ENCODE data around the gene PTPRB.

The PTPRB gene

DNA sequence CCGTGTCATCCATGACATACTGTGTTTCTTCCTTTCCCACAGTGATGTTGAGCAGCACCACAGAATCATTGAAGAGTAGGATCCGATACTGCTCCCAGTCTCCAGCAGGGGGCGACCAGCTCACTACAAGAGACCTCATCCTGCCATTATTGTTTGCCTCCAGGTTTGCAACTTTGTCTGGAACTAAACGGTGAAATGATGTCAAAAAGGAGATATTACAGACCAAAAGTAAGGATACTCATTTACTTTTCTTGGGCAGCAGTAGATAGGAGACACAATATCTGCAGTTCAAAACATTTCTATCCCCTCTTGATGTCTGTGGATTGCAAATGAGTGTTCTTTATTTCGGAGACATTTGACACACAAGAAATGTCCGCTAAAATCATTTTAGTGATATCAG is 47.2 kb downstream of the PTPRB start:
- Histone ChIP-seq H3K36me3 (ENCODE audit: insufficient read depth, low read length) (no peaks in the 10 kb centered on the region), H3K27me3 (ENCODE audit: control insufficient read depth, insufficient read depth, low read length) (no peaks in the 10 kb centered on the region), H3K9ac (ENCODE audit: low read depth, low read length) (no peak overlapping the region), H3K4me1 (ENCODE audit: control insufficient read depth, insufficient read depth, low read length) (no peaks in the 10 kb centered on the region), H3K9me3 (replicated peaks; ENCODE audit: low read length) (no peaks in the 10 kb centered on the region), H3K4me3 (ENCODE audit: low read length) (no peak overlapping the region), H3K4me2 (ENCODE audit: low read length) (no peak overlapping the region)

DNA sequence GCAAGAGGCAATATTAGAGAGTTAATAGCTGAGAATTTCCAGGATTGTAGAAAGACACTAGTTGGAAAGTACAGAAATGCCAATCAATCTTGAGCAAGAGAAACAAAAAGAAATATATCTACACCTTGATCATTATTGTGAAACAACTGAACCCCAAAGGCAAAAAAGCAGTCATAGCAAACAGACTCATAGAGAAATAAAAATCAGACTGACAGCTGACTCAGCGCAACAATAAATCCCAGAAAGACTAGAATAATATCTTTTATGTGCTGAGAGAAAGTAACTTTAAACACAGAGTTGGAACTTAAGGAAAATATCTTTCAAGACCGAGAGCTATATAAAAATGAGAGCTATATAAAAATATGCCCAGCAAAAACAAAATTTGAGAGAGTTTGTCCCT is 52.9 kb downstream of the PTPRB start:
- no peaks in the 10 kb centered on the region for H3K36me3 ChIP-seq (ENCODE audit: insufficient read depth, low read length)
- H3K4me2 ChIP-seq (ENCODE audit: low read length), result no peak overlapping the region
- H3K4me3 ChIP-seq (ENCODE audit: low read length), result no peak overlapping the region
- H3K9ac ChIP-seq (ENCODE audit: low read depth, low read length), result no peak overlapping the region
- no peaks in the 10 kb centered on the region for H3K9me3 ChIP-seq (replicated peaks; ENCODE audit: low read length)
- no peaks in the 10 kb centered on the region for H3K4me1 ChIP-seq (ENCODE audit: control insufficient read depth, insufficient read depth, low read length)
- H3K27me3 ChIP-seq (ENCODE audit: control insufficient read depth, insufficient read depth, low read length), result no peaks in the 10 kb centered on the region

DNA sequence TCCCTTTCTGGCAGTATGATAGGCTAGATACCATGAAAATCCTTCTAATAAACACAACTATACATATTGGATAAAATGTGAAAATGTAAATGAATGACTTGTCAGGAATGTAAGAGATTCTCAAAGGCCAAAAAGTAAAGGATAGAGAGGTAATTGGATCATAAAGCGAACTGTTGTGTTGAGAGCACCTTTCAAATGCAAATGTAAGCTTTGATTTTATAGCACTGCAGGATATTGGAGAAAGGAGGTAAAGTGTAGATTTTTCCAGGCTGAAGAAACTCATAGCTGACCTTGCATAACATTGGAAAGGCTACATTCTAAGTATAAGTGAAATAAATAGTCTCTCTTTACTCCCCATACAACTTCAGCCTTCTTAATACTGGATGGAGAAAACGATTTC is 54.0 kb downstream of the PTPRB start:
- Histone ChIP-seq H3K4me2 (ENCODE audit: low read length) (no peak overlapping the region), H3K4me3 (ENCODE audit: low read length) (no peak overlapping the region), H3K36me3 (ENCODE audit: insufficient read depth, low read length) (no peaks in the 10 kb centered on the region), H3K9ac (ENCODE audit: low read depth, low read length) (no peak overlapping the region), H3K4me1 (ENCODE audit: control insufficient read depth, insufficient read depth, low read length) (no peaks in the 10 kb centered on the region), H3K9me3 (replicated peaks; ENCODE audit: low read length) (no peaks in the 10 kb centered on the region), H3K27me3 (ENCODE audit: control insufficient read depth, insufficient read depth, low read length) (no peaks in the 10 kb centered on the region)

DNA sequence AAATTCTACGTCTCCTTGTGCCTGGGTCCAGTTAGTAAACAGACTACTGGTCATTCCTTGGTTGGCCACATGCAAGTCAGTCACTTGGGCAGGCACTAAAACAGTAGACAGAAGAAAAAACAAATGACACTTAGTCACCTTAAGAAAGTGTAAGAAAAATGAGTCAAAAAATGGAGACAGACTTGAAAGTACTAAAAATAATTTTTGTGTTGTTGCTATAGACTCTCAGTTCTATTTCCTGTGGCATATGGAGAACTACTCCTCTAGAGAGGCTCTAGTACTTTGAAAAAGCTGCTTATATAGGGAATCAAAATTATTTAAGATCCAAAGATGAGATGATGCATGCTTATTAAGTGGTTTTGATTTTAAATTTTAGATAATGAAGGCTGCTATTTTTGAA is 56.0 kb downstream of the PTPRB start:
- H3K36me3 ChIP-seq (ENCODE audit: insufficient read depth, low read length), result no peaks in the 10 kb centered on the region
- no peak overlapping the region for H3K4me3 ChIP-seq (ENCODE audit: low read length)
- H3K27me3 ChIP-seq (ENCODE audit: control insufficient read depth, insufficient read depth, low read length), result no peaks in the 10 kb centered on the region
- no peak overlapping the region for H3K4me2 ChIP-seq (ENCODE audit: low read length)
- no peaks in the 10 kb centered on the region for H3K9me3 ChIP-seq (replicated peaks; ENCODE audit: low read length)
- H3K9ac ChIP-seq (ENCODE audit: low read depth, low read length), result no peak overlapping the region
- no peaks in the 10 kb centered on the region for H3K4me1 ChIP-seq (ENCODE audit: control insufficient read depth, insufficient read depth, low read length)

DNA sequence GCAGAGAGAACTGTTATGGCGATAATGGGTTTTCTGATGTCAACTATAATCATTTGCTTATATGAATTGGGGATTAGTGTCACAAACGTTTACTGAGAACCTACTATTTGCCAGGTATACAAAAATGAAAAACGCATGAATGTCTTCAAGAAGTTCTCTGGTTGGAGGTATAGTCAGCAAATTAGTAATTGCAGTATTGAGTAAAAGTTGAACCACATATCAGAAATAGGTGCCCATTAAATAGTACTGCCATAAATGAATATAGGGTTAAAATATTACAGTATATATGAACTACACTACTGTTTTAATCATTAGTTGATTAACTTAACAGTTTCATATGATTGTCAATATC is 60.0 kb downstream of the PTPRB start:
- Histone ChIP-seq H3K27me3 (ENCODE audit: control insufficient read depth, insufficient read depth, low read length) (no peaks in the 10 kb centered on the region), H3K36me3 (ENCODE audit: insufficient read depth, low read length) (no peaks in the 10 kb centered on the region), H3K4me1 (ENCODE audit: control insufficient read depth, insufficient read depth, low read length) (no peaks in the 10 kb centered on the region), H3K4me2 (ENCODE audit: low read length) (no peak overlapping the region), H3K9ac (ENCODE audit: low read depth, low read length) (no peak overlapping the region), H3K9me3 (replicated peaks; ENCODE audit: low read length) (no peaks in the 10 kb centered on the region), H3K4me3 (ENCODE audit: low read length) (no peak overlapping the region)

DNA sequence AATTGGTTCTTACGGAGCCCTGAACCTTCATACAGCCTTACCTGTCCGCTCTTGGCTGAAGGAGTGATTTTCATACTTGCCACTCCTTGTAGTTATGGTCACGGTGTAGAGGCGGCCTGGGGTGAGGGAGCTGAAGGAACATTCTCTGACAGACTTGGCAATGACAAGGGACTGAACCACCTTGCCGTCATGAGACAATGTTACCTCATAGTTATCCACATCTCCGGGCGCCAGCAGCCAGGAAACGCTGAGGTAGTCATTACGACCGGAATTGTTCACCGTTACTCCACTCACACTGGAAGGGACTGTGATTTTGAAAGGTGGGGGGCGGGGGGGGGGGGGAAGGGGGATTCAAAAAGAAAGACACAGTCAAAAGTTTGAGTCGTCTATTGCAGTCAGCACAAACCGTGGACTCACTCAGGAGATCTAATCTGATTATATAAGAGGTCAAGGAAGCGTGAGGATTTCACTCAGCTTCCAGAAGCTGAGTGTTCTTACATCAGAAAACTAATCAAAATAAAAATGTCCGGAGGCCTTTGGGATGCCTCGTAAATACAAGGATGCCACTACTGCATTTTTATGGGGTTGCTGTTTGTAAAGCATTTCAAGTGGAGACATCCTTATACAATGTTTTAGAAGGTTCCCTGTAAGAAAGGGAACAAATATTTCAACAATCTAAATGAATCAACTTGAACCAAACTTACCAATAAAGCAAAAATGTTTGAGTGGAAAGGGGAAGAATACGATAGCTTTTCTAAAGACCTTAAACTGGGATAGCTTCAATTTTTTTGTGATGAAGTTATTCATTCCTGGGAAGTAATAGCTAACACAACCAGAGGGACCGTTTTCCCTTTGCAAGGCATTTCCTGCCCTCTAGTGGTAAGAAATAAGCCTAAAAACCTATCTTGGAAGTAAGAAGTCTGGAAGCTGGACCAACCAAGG is 60.6 kb downstream of the PTPRB start:
- H3K27me3 ChIP-seq (ENCODE audit: control insufficient read depth, insufficient read depth, low read length), result no peaks in the 10 kb centered on the region
- no peak overlapping the region for H3K4me3 ChIP-seq (ENCODE audit: low read length)
- no peak overlapping the region for H3K9ac ChIP-seq (ENCODE audit: low read depth, low read length)
- no peaks in the 10 kb centered on the region for H3K36me3 ChIP-seq (ENCODE audit: insufficient read depth, low read length)
- H3K4me1 ChIP-seq (ENCODE audit: control insufficient read depth, insufficient read depth, low read length), result no peaks in the 10 kb centered on the region
- H3K4me2 ChIP-seq (ENCODE audit: low read length), result no peak overlapping the region
- no peaks in the 10 kb centered on the region for H3K9me3 ChIP-seq (replicated peaks; ENCODE audit: low read length)

DNA sequence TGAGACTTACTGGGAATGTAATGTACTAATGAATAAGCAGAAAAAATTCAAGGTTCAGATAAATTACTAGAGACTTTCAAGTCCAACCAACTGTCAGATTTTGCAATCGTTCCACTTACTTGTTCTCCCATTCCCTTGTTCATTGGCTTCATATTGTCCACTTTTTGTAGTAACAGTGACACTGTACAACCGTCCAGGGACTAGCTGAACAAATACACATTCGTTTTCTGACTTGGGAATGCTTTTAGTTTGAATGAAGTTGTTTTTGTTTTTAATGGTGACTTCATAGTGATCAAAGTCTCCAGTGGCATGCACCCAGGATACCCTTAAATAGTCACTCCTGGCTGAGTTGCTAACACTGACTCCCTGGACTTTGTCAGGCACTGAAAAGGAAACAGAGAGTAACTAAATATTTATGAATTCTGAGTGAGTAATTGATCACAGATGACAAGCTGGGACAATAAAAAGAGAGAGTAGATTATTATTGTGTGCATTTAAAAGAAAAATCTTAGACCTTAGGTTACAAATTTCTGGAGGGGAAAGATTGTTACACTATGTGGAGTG is 65.4 kb downstream of the PTPRB start:
- no peaks in the 10 kb centered on the region for H3K36me3 ChIP-seq (ENCODE audit: insufficient read depth, low read length)
- no peak overlapping the region for H3K4me2 ChIP-seq (ENCODE audit: low read length)
- H3K4me1 ChIP-seq (ENCODE audit: control insufficient read depth, insufficient read depth, low read length), result no peaks in the 10 kb centered on the region
- H3K9ac ChIP-seq (ENCODE audit: low read depth, low read length), result no peak overlapping the region
- no peaks in the 10 kb centered on the region for H3K9me3 ChIP-seq (replicated peaks; ENCODE audit: low read length)
- H3K4me3 ChIP-seq (ENCODE audit: low read length), result no peak overlapping the region
- no peaks in the 10 kb centered on the region for H3K27me3 ChIP-seq (ENCODE audit: control insufficient read depth, insufficient read depth, low read length)

DNA sequence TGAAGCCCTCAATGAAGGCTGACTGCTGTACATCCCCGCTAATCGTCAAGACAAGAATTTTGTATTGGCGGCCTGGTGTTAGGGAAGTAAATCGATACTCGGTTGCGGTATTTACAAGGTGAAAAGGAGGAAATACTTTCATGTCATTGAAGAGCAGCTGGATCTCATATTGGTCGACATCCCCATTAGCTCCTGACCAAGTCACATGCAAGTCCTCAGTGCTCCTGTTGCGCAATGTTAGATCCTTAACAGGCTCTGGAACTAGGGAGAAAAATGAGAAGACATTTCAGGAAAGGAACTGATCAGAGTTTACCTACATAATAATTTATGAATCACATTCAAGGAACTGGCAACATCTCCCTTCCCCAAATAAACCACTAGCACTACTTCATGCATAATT is 66.2 kb downstream of the PTPRB start:
- Histone ChIP-seq H3K36me3 (ENCODE audit: insufficient read depth, low read length) (no peaks in the 10 kb centered on the region), H3K4me3 (ENCODE audit: low read length) (no peak overlapping the region), H3K9ac (ENCODE audit: low read depth, low read length) (no peak overlapping the region), H3K4me1 (ENCODE audit: control insufficient read depth, insufficient read depth, low read length) (no peaks in the 10 kb centered on the region), H3K27me3 (ENCODE audit: control insufficient read depth, insufficient read depth, low read length) (no peaks in the 10 kb centered on the region), H3K4me2 (ENCODE audit: low read length) (no peak overlapping the region), H3K9me3 (replicated peaks; ENCODE audit: low read length) (no peaks in the 10 kb centered on the region)

DNA sequence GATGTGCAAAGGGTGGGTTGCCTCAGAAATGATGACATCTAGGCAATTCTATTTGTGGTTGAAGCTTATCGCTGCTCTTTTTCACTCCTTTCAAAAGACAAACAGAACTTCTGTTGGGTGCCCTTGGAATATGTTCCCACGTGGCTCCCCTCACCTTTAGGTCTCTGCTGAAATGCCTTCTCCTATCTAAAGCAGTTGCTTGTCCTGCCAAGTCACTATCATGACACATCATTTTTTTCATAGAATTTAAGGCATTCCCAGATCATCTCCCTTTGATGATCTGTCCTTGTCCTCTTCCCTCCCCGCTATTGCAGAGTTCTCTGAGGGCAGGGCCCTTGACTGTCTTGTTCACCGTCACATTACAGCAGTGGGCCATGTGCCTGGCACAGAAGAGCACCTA is 75.7 kb downstream of the PTPRB start:
- H3K36me3 ChIP-seq (ENCODE audit: insufficient read depth, low read length), result no peaks in the 10 kb centered on the region
- no peaks in the 10 kb centered on the region for H3K9me3 ChIP-seq (replicated peaks; ENCODE audit: low read length)
- H3K4me2 ChIP-seq (ENCODE audit: low read length), result no peak overlapping the region
- H3K27me3 ChIP-seq (ENCODE audit: control insufficient read depth, insufficient read depth, low read length), result no peaks in the 10 kb centered on the region
- H3K4me3 ChIP-seq (ENCODE audit: low read length), result no peak overlapping the region
- H3K4me1 ChIP-seq (ENCODE audit: control insufficient read depth, insufficient read depth, low read length), result no peaks in the 10 kb centered on the region
- no peak overlapping the region for H3K9ac ChIP-seq (ENCODE audit: low read depth, low read length)

DNA sequence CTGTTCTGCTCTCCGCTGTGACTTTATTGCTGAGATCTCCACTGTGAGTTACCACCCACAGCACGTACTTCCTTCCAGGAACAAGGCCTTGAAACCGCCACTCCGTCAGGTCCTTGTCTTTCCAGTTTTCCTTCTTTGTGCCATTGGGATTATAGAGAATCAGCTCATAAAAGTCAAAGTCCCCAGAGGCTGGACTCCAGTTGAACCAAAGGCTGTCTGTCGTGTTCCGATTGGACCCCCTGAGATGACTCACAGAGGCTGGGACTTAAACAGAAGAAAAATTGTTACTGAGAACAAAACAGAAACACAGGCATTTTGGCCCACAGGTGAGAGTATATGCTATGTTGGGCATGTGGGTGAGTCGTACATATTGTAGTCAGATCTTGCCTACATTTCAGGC is 76.6 kb downstream of the PTPRB start:
- Histone ChIP-seq H3K4me2 (ENCODE audit: low read length) (no peak overlapping the region), H3K9me3 (replicated peaks; ENCODE audit: low read length) (no peaks in the 10 kb centered on the region), H3K4me3 (ENCODE audit: low read length) (no peak overlapping the region), H3K4me1 (ENCODE audit: control insufficient read depth, insufficient read depth, low read length) (no peaks in the 10 kb centered on the region), H3K9ac (ENCODE audit: low read depth, low read length) (no peak overlapping the region), H3K36me3 (ENCODE audit: insufficient read depth, low read length) (no peaks in the 10 kb centered on the region), H3K27me3 (ENCODE audit: control insufficient read depth, insufficient read depth, low read length) (no peaks in the 10 kb centered on the region)

DNA sequence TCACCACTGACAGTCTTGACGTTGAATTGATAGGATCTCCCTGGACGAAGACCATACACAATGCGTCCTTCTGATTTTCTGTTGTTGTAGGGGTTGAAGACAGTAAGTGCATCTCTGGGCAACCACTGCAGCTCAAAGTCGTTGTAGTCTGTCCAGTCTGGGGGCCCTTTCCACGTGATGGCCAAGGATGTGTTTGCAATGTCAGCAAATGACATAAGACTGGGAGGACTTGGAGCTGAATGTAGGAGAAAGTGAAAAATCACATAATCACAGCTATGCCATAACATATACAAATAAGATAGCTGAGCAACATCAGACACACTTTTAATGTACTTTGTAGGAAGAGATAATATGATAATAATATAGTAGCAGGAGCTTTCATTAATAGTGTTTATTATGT is 77.8 kb downstream of the PTPRB start:
- Histone ChIP-seq H3K9ac (ENCODE audit: low read depth, low read length) (no peak overlapping the region), H3K4me3 (ENCODE audit: low read length) (no peak overlapping the region), H3K9me3 (replicated peaks; ENCODE audit: low read length) (no peaks in the 10 kb centered on the region), H3K27me3 (ENCODE audit: control insufficient read depth, insufficient read depth, low read length) (no peaks in the 10 kb centered on the region), H3K36me3 (ENCODE audit: insufficient read depth, low read length) (no peaks in the 10 kb centered on the region), H3K4me2 (ENCODE audit: low read length) (no peak overlapping the region), H3K4me1 (ENCODE audit: control insufficient read depth, insufficient read depth, low read length) (no peaks in the 10 kb centered on the region)

DNA sequence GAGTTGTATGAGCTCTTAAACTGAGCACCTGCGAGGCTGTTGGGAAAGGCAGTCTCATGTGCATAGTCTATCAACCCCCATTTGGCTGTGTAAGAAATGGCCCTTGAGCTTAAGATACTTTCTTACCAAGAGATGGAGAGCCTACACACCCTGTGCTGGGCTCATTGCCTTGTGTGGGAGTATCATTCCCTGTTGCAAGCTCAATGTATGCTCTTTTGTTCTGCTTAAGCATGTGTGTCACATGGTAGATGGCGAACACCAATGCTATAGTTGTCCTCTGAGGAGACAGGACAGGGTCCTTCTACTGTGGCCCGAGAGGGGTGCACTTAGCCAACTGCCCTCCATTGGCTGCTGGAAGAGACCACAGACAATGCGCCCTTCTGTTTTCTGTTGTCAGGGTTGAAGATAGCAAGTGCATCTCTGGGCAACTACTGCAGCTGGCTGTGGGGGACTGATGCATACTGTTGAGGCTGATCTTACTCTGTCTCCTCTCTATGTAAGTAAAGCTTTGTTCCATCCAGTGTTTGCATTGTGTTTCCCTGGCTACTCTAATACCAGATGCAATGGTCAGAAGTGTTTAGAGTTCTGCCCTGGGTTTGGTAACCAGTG is 79.5 kb downstream of the PTPRB start:
- Histone ChIP-seq H3K27me3 (ENCODE audit: control insufficient read depth, insufficient read depth, low read length) (no peaks in the 10 kb centered on the region), H3K4me1 (ENCODE audit: control insufficient read depth, insufficient read depth, low read length) (no peaks in the 10 kb centered on the region), H3K4me2 (ENCODE audit: low read length) (no peak overlapping the region), H3K4me3 (ENCODE audit: low read length) (no peak overlapping the region), H3K9me3 (replicated peaks; ENCODE audit: low read length) (no peaks in the 10 kb centered on the region), H3K9ac (ENCODE audit: low read depth, low read length) (no peak overlapping the region), H3K36me3 (ENCODE audit: insufficient read depth, low read length) (no peaks in the 10 kb centered on the region)
